MM.1S (cell line): ENCODE results near the gene IFT20.

Experiments used
- EZH2phosphoT487 ChIP-seq: fragments of 300-600 bp; sonication (generic); IDR thresholded peaks from 2 replicates; pipeline ENCODE4 v1.6.1; 2018; ENCODE audit warnings: antibody characterized with exemption, low read length
- TF ChIP-seq, protein P1 (sequence below): fragments of 300-600 bp; sonication (generic); IDR thresholded peaks from 2 replicates; pipeline ENCODE4 v1.5.1; 2016; ENCODE audit warnings: antibody characterized with exemption, low read length, mixed read lengths

DNA sequence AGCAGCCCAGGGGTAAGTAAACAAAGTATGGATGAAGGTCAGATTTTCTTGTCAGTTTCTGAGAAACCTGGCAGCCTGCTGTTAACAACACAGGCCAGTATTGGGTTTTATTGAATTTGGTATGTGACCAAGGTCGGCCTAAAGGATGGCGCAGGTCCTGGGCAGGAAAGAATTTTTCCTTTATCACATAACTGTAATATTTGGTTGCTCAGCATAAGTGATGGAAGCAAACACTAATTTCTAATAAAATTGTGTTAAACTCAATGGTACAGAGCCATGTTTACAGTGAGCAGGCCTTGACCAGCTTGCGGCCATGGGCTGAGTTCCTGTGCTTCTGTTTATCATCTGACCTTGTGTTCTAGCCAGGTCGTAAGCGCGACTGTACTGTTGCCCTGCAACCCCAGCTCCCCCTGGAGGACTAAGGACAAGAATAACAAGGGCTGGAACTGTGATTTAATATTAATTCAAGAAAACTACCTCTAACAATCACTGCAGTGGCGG lies 11.5 kb upstream of the IFT20 start:
- TF ChIP-seq, protein P1, sequence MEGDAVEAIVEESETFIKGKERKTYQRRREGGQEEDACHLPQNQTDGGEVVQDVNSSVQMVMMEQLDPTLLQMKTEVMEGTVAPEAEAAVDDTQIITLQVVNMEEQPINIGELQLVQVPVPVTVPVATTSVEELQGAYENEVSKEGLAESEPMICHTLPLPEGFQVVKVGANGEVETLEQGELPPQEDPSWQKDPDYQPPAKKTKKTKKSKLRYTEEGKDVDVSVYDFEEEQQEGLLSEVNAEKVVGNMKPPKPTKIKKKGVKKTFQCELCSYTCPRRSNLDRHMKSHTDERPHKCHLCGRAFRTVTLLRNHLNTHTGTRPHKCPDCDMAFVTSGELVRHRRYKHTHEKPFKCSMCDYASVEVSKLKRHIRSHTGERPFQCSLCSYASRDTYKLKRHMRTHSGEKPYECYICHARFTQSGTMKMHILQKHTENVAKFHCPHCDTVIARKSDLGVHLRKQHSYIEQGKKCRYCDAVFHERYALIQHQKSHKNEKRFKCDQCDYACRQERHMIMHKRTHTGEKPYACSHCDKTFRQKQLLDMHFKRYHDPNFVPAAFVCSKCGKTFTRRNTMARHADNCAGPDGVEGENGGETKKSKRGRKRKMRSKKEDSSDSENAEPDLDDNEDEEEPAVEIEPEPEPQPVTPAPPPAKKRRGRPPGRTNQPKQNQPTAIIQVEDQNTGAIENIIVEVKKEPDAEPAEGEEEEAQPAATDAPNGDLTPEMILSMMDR, result 0 out of 2 replicates have a peak, but pooled peaks have one; percentile 8
- no peak for TF ChIP-seq EZH2phosphoT487
